A673 (cell line): ENCODE results near the gene ENOX1.

Source experiments
- EZH2 ChIP-seq: fragments of 200-600 bp; sonication (generic); IDR thresholded peaks from 2 replicates; pipeline ENCODE4 v1.6.1; 2017; ENCODE audit warnings: borderline replicate concordance, low read depth, mild to moderate bottlenecking, mixed read lengths, antibody characterized with exemption, low read length; ENCODE audit not compliant: poor library complexity, severe bottlenecking
- TF ChIP-seq, protein P1 (sequence below): fragments of 300-800, 200-600 bp; sonication (generic); conservative IDR thresholded peaks from 2 replicates; pipeline ENCODE4 v1.5.1; 2017; ENCODE audit warnings: low read depth, mild to moderate bottlenecking, antibody characterized with exemption, low read length, moderate library complexity, mixed read lengths

DNA sequence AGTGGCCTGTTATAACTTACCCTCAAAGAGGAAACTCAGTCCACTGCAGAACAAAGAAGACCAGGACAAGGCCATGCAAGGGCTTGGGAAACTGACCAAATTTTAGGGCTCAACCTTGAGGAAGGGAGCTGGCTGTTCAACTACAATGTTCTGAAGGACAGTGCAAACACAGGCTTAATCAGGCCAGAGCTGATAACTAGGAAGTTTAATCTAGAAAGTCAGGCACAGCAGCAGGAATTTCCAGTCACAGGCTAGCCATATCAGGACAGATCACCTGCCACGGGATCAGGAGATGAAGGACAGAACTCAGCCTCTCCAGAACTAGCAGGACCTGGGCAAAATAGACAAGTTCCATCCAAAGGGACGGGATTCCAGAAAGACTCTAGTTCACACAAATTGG, 89.4 kb downstream of the ENOX1 start:
- TF ChIP-seq, protein P1, sequence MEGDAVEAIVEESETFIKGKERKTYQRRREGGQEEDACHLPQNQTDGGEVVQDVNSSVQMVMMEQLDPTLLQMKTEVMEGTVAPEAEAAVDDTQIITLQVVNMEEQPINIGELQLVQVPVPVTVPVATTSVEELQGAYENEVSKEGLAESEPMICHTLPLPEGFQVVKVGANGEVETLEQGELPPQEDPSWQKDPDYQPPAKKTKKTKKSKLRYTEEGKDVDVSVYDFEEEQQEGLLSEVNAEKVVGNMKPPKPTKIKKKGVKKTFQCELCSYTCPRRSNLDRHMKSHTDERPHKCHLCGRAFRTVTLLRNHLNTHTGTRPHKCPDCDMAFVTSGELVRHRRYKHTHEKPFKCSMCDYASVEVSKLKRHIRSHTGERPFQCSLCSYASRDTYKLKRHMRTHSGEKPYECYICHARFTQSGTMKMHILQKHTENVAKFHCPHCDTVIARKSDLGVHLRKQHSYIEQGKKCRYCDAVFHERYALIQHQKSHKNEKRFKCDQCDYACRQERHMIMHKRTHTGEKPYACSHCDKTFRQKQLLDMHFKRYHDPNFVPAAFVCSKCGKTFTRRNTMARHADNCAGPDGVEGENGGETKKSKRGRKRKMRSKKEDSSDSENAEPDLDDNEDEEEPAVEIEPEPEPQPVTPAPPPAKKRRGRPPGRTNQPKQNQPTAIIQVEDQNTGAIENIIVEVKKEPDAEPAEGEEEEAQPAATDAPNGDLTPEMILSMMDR: no peak
- no peak for TF ChIP-seq EZH2
